B cell (primary cell): ENCODE data around the gene DDAH2. TPM values are rescaled to one million over a fixed set of nuclear protein-coding genes. Genes with fewer than 3 reads are reported as not detected.

Experiments
- ATAC-seq: fragments of 200-7000 bp; cut with Tn5 transposase; one replicate; pipeline ENCODE4 v1.10.0; 2021; ENCODE audit warnings: low read depth, mild to moderate bottlenecking, moderate number of reproducible peaks, moderate library complexity
- CTCF ChIA-PET: fragments of 350-600 bp; sonication (Branson Sonifier 250); formaldehyde crosslinking; loops from one replicate; lab custom pipeline; 2021; ENCODE audit warnings: antibody characterized with exemption, inconsistent platforms; lab: Charles Lee
- POLR2A ChIA-PET: fragments of 350-600 bp; sonication (Branson Sonifier 250); formaldehyde crosslinking; loops from one replicate; lab custom pipeline; 2021; ENCODE audit warnings: antibody characterized with exemption; lab: Charles Lee
- DNase-seq: peaks from one replicate; pipeline ENCODE4 v3.0.0; 2013
- H2AFZ ChIP-seq: 2 replicates; pipeline ENCODE4 v1.6.1; 2012; ENCODE audit warnings: mild to moderate bottlenecking, low read depth, low read length; ENCODE audit not compliant: insufficient read depth, poor library complexity, severe bottlenecking
- H3K27ac ChIP-seq, 2 donors: 1 replicate in 1 of 2; 2 replicates in 1 of 2; pipeline ENCODE4 v1.5.1; 2012 to 2013; ENCODE audit warnings: low read length in 2 of 2, mild to moderate bottlenecking in 2 of 2, moderate library complexity in 1 of 2
- H3K27me3 ChIP-seq, 4 experiments: fragments of 200-600 bp in 1 of 4; sonication (generic) in 1 of 4; replicated peaks in 1 of 4; 1 replicate in 2 of 4; 2 replicates in 2 of 4; pipeline versions ENCODE4 v1.6.1 to v1.7.0; 2013 to 2016; ENCODE audit warnings: low read length in 3 of 4, mild to moderate bottlenecking in 2 of 4, mixed read lengths in 1 of 4, moderate library complexity in 1 of 4; ENCODE audit not compliant: insufficient read depth in 4 of 4, control insufficient read depth in 3 of 4; ENCODE audit errors: control extremely low read depth in 1 of 4
- H3K36me3 ChIP-seq, 2 experiments: replicated peaks in 1 of 2; 1 replicate in 1 of 2; 2 replicates in 1 of 2; pipeline versions ENCODE4 v1.6.1 to v1.7.1; 2013; ENCODE audit warnings: low read length in 1 of 2; ENCODE audit not compliant: insufficient read depth in 2 of 2, control insufficient read depth in 1 of 2; ENCODE audit errors: control extremely low read depth in 1 of 2, extremely low read depth in 1 of 2
- H3K4me1 ChIP-seq, 2 donors: fragments of 200-600 bp in 1 of 2; sonication (generic) in 1 of 2; 1 replicate in 1 of 2; 2 replicates in 1 of 2; pipeline versions ENCODE4 v1.5.1 to v1.6.1; 2013 to 2017; ENCODE audit warnings: low read length in 2 of 2; ENCODE audit not compliant: control insufficient read depth in 2 of 2, insufficient read depth in 2 of 2
- H3K4me2 ChIP-seq: replicated peaks from 2 replicates; pipeline ENCODE3; 2012; ENCODE audit warnings: mild to moderate bottlenecking, low read depth, low read length; ENCODE audit not compliant: poor library complexity, severe bottlenecking
- H3K4me3 ChIP-seq, 5 experiments: fragments of 200-600 bp in 1 of 5; sonication (generic) in 1 of 5; 1 replicate in 3 of 5; 2 replicates in 2 of 5; pipeline versions ENCODE4 v1.5.1 to v1.7.0; 2011 to 2016; ENCODE audit warnings: low read length in 4 of 5, mild to moderate bottlenecking in 4 of 5, low read depth in 2 of 5, control low read depth in 1 of 5, moderate library complexity in 1 of 5; ENCODE audit not compliant: insufficient read depth in 1 of 5; ENCODE audit errors: control extremely low read depth in 1 of 5, extremely low read depth in 1 of 5
- H3K79me2 ChIP-seq: fragments of 200-600 bp; sonication (generic); one replicate; pipeline ENCODE4 v1.6.0; 2016; ENCODE audit warnings: low read length; ENCODE audit not compliant: control insufficient read depth, insufficient read depth
- H3K9ac ChIP-seq: fragments of 200-600 bp; sonication (generic); 2 replicates; pipeline ENCODE4 v1.6.1; 2017; ENCODE audit warnings: mild to moderate bottlenecking, low read length, moderate library complexity
- H3K9me3 ChIP-seq, 3 donors: one replicate each; pipeline versions ENCODE4 v1.6.1 to v1.7.1; 2013; ENCODE audit warnings: low read length in 2 of 3; ENCODE audit not compliant: control insufficient read depth in 2 of 3, insufficient read depth in 1 of 3; ENCODE audit errors: control extremely low read depth in 1 of 3
- H4K20me1 ChIP-seq: 2 replicates; pipeline ENCODE4 v1.6.0; 2012; ENCODE audit warnings: mild to moderate bottlenecking, low read length; ENCODE audit not compliant: insufficient read depth, control insufficient read depth, poor library complexity, severe bottlenecking
- H3K27ac Mint-ChIP-seq: one replicate; pipeline ENCODE4 v1.8.0; 2021; ENCODE audit warnings: mixed read lengths
- H3K27me3 Mint-ChIP-seq: one replicate; pipeline ENCODE4 v1.8.0; 2021; ENCODE audit warnings: mixed read lengths
- H3K4me1 Mint-ChIP-seq: one replicate; pipeline ENCODE4 v1.8.0; 2021; ENCODE audit warnings: mixed read lengths
- H3K4me3 Mint-ChIP-seq: one replicate; pipeline ENCODE4 v1.8.0; 2021; ENCODE audit warnings: mixed read lengths
- H3K9me3 Mint-ChIP-seq: one replicate; pipeline ENCODE4 v1.8.0; 2022; ENCODE audit warnings: mixed read lengths; ENCODE audit not compliant: insufficient read depth
- EZH2 ChIP-seq: IDR thresholded peaks from 2 replicates; pipeline ENCODE4 v1.6.1; 2012; ENCODE audit warnings: borderline replicate concordance, low read depth, mild to moderate bottlenecking, moderate library complexity, low read length; ENCODE audit not compliant: insufficient read depth, poor library complexity, severe bottlenecking
- WGBS: methylation state at CpG from one replicate; pipeline ENCODE4 v1.1.5; 2013; ENCODE audit warnings: missing lambda C conversion rate; ENCODE audit not compliant: insufficient coverage; 5-methylcytosine and 5-hydroxymethylcytosine counted together
- intact Hi-C: fragments of 100-400 bp; cut with micrococcal nuclease; formaldehyde crosslinking; loops from one replicate; pipeline ENCODE4 v1.10.0; 2022
- polyA plus RNA-seq: library from polyadenylated mRNA; depleted of rRNA; stranded (reverse); fragments of >200 nt; gene quantifications from 2 replicates; pipeline ENCODE4 v1.2.3, GENCODE V29; 2012
- total RNA-seq, 2 donors: library from RNA; stranded (reverse); fragments of 120-200 nt in 1 of 2; gene quantifications; 1 replicate in 1 of 2; 2 replicates in 1 of 2; pipeline versions ENCODE4 v1.2.3 to v1.2.4, GENCODE V29; 2013 to 2022
- TF ChIP-seq, protein P1 (sequence below): fragments of 200-600 bp; IDR thresholded peaks from one replicate; pipeline ENCODE4 v1.8.0; 2022; ENCODE audit warnings: antibody characterized with exemption, mild to moderate bottlenecking

Gene DDAH2
- total and polyA plus RNA-seq, 2 donors (not counting 1 experiment from before 2014, with no cell fraction given) = 59.2 to 87.2 TPM

DNA sequence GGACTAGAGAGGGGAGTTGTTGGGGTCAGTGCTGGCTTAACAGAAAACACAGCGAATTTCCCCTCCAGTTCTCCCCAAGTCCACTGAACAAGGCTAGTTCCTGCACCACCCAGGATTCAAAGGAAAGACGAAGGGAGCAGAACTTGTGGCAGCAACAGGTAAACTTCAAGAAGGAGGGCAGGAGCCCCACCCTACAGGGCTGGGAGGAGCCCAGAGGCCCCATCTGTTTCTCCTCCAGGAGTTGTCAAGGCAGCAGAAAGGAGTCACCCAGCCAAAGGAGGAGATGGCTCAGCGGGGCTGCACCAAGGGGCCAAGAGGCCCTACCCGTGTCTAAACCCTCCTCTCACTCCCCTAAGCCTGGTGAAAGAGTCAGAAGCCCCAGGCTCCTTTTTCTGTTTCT, 35.1 kb upstream of the DDAH2 start:
- Histone ChIP-seq H3K9me3 (no peaks in the 10 kb centered on the region), H3K4me2 (no peak overlapping the region), H3K79me2 (no peaks in the 10 kb centered on the region), H3K27ac (no peak overlapping the region), H3K27me3 (no peaks in the 10 kb centered on the region), H3K4me3 (no peak overlapping the region), H3K9ac (no peak overlapping the region), H4K20me1 (no peaks in the 10 kb centered on the region), H3K36me3 (peaks cover 0 to 6% of the 10 kb centered on the region in 2 experiments), H3K4me1 (no peaks in the 10 kb centered on the region), H2AFZ (no peak overlapping the region)
- intact Hi-C loops = no loop called here
- no peak overlapping the region for H3K27ac Mint-ChIP-seq
- H3K27me3 Mint-ChIP-seq = no peaks in the 10 kb centered on the region
- no peaks in the 10 kb centered on the region for H3K4me1 Mint-ChIP-seq
- TF ChIP-seq EZH2 = no peak
- TF ChIP-seq, protein P1, sequence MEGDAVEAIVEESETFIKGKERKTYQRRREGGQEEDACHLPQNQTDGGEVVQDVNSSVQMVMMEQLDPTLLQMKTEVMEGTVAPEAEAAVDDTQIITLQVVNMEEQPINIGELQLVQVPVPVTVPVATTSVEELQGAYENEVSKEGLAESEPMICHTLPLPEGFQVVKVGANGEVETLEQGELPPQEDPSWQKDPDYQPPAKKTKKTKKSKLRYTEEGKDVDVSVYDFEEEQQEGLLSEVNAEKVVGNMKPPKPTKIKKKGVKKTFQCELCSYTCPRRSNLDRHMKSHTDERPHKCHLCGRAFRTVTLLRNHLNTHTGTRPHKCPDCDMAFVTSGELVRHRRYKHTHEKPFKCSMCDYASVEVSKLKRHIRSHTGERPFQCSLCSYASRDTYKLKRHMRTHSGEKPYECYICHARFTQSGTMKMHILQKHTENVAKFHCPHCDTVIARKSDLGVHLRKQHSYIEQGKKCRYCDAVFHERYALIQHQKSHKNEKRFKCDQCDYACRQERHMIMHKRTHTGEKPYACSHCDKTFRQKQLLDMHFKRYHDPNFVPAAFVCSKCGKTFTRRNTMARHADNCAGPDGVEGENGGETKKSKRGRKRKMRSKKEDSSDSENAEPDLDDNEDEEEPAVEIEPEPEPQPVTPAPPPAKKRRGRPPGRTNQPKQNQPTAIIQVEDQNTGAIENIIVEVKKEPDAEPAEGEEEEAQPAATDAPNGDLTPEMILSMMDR = no peak
- no peak for ATAC-seq
- ChIA-PET POLR2A (no interaction called here), CTCF (interaction anchor here (1.2 kb wide), 1 partner anchor 34 kb away, joined by 3 read pairs; no protein-coding TSS in a partner anchor)
- WGBS = no CpG with 5 or more reads among the region's 4 CpGs
- no peak for DNase-seq
- H3K4me3 Mint-ChIP-seq = no peak overlapping the region
- no peaks in the 10 kb centered on the region for H3K9me3 Mint-ChIP-seq

DNA sequence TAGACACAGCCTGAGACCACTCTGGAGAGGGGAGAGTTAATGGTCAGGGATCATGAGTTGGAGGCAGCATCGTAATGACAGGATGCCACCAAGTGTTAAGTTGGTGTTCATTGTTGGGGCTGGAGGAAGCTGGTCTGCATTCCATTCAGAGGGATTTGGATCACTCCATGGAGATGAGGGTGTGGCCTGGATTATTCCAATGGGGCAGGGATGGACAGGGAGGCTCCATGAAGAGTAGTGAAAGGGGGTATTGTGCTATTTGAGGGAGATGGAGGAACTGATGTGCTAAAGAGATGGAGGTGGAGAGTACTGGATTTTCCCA, 34.5 kb upstream of the DDAH2 start:
- Histone ChIP-seq H4K20me1 (no peaks in the 10 kb centered on the region), H3K9me3 (no peaks in the 10 kb centered on the region), H3K4me1 (no peaks in the 10 kb centered on the region), H3K36me3 (peaks cover 0 to 12% of the 10 kb centered on the region in 2 experiments), H3K4me3 (no peak overlapping the region), H3K79me2 (no peaks in the 10 kb centered on the region), H3K27ac (no peak overlapping the region), H3K9ac (no peak overlapping the region), H3K4me2 (no peak overlapping the region), H2AFZ (no peak overlapping the region), H3K27me3 (no peaks in the 10 kb centered on the region)
- no peak for DNase-seq
- ChIA-PET CTCF (interaction anchor here (0.6 to 1.2 kb wide), 2 partner anchors 34 to 1874 kb away, joined by 3 read pairs; no protein-coding TSS in a partner anchor), POLR2A (no interaction called here)
- H3K27me3 Mint-ChIP-seq = no peaks in the 10 kb centered on the region
- no peak overlapping the region for H3K27ac Mint-ChIP-seq
- no peak for ATAC-seq
- 83% methylated on average over 1 of the region's 1 CpG for WGBS
- no peak overlapping the region for H3K4me3 Mint-ChIP-seq
- H3K9me3 Mint-ChIP-seq = no peaks in the 10 kb centered on the region
- TF ChIP-seq, protein P1 = no peak
- H3K4me1 Mint-ChIP-seq = no peaks in the 10 kb centered on the region
- intact Hi-C loops = no loop called here
